Retina (tissue), 1 donor: ENCODE results near the gene PPP1R3E.

ENCODE experiments used
- DNase-seq: peaks from one replicate; pipeline ENCODE4 v3.0.0-alpha.2; 2016

The PPP1R3E gene

DNA sequence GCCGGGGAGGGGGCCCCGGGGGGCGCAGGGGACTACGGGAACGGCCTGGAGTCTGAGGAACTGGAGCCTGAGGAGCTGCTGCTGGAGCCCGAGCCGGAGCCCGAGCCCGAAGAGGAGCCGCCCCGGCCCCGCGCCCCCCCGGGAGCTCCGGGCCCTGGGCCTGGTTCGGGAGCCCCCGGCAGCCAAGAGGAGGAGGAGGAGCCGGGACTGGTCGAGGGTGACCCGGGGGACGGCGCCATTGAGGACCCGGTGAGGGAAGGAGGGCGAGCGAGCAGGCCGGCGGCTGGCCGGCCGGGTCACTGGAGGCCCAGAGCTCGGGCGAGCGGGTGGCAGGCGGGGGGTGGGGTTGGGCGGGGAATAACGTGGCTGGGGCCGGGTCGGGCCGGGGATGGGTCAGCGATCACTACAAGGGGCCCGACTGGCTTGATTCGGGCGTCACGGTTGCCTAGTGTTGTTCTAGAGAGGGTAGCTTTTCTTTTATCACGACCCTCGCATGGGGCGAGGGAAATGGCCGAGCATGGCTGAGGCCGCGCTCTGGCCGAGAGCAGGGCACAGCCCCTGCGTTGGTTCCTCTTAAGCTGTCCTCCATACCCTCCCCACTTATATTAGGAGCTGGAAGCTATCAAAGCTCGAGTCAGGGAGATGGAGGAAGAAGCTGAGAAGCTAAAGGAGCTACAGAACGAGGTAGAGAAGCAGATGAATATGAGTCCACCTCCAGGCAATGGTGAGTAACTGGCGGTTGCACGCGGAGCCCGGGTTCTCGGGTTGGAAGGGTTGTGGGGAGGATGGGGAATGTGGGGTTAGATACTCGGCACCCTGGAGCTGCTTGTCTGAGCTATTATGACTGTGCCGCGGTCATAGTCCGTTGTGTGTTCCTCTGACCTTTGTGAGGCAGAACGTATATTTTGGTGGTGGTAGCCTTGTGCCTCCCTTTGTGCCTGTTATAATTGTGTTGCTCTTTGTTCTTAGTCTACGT is 19.2 kb upstream of the PPP1R3E start:
- peak; percentile 72 for DNase-seq

DNA sequence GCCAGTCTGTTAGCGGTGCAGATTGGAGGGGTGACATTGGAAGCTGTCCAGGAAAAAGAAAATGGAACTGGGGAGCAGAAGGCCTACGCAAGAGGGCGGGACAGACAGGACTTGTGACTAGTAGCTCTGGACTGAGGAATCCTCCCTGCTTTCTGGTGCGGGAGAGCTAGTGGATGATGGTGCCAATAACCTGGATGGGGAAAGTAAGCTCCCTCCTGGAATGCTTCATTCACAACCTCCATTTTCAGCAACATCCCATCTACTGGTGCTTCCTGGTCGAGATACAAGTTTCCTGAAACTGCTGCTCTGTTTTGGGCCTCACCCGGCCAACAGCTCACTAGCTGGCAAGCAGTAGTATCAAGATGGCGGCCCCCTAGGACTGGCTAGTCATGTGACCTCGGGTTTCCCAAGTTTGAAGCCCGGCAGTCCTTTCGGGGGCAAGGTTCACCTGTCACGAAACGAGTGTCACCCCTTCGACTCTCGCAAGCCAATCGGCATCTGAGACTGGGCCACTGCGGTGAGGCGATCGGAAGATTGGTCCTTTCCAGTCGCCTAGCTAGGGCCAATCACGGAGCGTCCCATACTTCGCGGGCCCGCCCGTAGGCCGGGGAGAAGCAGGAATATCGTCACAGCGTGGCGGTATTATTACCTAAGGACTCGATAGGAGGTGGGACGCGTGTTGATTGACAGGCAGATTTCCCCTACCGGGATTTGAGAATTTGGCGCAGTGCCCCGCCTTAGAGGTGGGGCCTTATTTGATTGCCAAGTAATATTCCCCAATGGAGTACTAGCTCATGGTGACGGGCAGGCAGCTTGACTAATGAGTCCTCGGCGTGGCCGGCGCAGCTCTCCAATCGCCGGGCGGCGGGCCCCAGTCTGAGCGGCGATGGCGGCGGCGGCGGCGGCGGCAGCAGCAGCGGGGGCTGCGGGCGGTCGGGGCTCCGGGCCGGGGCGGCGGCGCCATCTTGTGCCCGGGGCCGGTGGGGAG is 18.2 kb upstream of the PPP1R3E start, which contains the start of gene PABPN1:
Gene PABPN1, plus strand, starts transcription at position 874 of the 988 bp plus-strand sequence. Its CDS starts 13 bp downstream, at position 887.
- peak; percentile 98 for DNase-seq

DNA sequence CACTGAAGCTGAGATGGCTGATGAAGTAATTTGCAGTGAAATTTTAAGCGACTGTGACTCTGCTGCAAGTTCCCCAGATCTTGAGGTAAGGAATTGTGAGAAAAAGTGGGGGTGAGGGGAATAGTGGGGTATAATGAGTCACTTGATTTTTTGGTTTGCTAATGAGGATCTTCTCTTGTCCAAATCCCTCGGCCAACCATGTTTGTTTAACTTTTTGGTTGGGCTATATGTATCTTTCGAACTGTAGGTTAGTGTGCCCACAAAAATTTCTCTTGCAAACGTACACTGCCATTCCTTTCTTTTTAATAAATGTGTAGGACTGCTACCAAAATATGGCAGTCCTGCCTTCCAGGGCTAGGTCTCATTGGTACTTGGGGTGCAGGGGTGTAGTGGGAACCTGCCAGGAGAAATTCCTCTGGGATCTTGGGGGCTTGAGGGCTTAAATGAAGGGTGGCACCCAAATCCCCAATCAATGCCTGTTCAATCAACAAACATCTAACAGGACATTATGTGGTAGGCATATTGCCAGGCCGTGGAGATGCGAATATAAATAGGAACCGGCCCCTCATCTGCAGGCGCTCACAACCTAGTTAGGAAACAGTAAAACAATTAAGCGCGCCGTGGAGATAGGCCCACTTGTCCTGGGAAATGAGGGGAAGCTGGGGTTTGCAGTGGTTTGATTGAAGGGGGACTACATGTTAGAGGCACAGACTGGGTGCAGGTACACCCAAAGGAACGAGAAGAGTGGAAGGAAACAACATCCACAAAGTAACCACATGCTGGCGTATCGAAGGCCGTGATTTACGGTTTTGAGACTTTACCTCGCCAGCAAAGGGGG is 17.3 kb upstream of the PPP1R3E start:
- no peak for DNase-seq

DNA sequence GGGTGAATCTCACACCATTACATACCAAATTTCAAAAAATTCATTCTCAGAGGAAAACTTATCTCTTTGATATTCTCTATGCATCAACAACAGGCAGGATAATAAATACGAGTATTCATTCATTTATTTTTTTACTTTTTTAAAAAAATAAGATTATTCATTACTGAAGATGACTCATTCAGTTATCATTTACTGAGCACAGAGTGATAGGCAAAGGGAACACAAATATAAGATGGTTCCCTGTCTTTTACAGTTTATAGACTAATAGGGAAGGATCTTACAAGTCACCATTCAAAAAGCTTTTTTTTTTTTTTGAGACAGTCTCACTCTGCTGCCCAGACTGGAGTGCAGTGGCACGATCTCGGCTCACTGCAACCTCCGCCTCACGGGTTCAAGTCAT is 13.6 kb upstream of the PPP1R3E start:
- DNase-seq = no peak

DNA sequence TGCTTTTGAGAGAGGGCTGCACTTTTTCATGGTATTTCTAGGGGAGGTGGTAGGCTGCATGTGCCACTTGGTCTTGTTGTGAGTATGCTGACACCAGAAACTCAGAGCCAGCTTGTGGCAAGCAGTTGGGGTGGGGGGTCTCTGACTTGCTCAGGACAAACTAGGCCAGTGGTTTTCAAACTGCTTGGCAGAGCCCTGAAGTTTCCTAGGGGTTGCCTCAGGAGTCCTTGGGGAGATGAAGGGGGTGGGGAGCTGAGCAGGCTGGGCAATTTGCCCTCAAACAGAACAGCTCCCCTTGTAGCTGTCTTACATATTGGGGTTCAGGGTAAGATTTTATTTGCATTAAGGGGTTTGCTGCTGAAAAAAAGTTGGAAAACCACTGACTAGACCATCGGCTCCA is 7.9 kb upstream of the PPP1R3E start:
- DNase-seq = no peak

DNA sequence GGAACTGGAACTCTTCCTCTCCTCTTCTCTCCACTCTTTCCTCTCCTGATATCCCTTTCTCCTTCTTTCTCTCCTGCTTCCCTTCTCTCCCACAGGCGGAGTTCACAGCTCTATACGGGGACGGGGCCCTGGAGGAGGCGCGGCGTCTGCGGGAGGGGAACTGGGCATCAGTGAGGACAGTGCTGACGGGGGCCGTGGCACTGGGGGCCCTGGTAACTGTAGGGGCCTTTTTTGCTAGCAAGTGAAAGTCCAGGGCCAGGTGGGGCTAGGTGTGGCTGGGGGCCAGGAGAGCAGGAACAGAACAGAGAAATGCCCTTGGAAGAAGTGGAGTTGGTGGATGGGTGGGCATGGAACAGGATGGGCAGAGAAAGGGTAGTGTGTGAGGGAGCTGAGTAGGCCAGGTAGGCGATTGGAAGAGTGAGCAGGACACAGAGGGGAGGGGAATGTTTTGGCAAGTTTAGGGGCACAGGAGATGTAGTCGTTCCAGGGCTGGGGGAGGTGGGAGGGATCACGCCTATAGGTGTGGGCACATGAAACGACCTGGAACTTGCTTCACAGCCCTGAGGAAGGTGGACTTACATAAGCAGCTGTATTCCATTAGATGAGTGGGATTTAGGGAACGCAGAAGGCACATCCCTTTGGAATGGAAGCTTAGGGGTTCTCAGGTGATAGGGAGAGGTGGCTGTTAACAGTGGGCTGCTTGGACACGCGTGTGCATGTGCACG is 6.2 kb upstream of the PPP1R3E start:
- no peak for DNase-seq

DNA sequence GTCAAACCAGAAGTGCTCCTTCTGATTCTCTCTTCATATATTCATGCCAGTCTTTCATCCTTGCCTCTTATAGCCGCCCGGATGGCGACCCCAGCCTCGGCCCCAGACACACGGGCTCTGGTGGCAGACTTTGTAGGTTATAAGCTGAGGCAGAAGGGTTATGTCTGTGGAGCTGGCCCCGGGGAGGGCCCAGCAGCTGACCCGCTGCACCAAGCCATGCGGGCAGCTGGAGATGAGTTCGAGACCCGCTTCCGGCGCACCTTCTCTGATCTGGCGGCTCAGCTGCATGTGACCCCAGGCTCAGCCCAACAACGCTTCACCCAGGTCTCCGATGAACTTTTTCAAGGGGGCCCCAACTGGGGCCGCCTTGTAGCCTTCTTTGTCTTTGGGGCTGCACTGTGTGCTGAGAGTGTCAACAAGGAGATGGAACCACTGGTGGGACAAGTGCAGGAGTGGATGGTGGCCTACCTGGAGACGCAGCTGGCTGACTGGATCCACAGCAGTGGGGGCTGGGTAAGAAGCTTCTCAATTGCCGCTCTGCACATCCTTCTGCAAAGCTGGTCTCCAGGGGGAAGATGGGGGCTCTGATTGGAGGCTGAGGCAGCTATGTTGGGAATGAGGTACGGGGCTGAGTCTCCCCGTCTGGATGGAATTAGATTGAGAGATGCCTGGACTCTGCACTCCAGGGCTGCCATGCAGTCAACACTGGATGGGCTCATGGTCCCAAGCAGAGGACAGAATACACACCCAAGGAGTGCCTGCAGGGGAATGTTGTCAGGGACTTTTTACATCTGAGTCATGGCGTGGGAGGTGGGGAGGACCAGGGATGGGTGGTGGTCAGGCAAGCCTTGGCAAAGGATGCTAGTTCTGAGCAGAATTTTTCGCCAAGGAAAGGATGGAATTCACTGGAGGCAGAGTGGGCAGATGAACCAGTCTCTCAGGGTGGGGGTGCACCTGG is 5.3 kb upstream of the PPP1R3E start:
- no peak for DNase-seq

DNA sequence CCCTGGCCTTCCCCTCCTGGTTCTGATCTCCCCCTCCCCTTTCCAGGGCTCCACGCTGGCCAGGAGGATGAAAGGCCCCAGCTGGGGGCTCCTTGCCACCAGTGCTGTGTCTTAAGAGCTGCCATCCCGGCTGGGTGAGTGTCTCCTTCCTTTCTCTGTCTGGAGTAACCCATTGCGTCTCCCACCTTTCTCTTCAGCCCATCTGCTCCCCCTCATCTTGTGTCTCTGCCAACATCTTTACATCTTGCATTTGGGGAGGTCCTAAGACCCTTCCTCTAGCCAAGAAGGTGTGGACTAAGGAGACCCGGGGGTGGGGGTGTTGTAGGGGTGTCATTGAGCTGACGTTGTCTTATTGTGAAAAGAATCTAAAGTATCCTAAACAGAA is 4.5 kb upstream of the PPP1R3E start:
- DNase-seq = no peak

DNA sequence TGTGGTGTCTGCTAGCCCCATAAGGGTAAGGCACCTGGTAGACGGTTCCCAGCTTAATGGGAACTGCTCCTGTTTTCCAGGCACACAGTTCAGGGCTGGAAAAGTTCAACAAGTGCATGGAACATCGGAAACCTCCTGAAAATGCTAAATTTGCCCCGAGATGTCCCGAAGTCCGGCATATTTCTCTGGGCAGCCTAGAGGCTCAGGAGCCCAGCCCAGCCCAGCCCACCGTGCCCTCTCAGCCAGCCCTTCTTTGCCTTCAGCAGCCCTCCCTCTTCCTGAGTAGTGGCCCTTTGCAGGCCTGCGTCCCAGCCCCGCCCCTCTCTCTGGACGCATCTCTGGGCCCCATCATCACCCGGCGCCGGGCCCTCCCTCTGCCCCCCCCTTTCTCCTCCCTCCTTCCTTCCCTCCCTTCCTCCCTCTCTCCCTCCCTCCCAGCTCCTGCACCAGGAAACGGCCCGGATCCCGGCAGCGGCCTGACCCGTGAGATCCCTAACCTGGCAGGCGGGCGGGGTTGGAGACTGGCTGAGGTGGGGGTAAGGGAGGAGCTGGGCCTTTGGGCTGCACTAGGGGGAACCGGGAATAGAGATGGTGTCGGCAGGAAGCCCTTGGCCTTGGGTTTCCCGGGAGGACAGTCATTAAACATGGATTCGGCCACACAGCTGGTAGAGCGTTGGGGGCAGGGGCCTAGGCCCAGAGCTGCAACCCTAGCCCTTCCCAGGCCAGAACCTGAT is 3.9 kb upstream of the PPP1R3E start, which contains the start of gene BCL2L2:
Gene BCL2L2, plus strand, starts transcription at position 422 of the 734 bp plus-strand sequence. CDS start 935 bp downstream, outside the sequence.
- peak; percentile 93 for DNase-seq

DNA sequence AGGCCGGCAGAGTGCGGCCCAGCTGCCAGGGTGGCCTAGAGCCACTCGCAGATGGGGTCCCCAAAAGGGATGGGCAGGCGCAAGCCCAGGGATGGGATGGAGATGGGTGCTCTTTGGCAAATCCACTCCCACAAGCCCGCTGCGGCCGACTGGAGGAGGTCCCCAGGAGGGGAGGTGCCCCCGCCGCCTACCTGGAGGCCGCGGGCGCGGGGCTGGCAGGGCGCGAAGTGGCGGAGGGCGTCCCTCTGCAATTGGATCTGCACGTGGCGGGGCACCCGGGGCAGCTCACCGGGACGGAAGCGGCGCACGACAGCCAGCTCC is 730 bp downstream of the PPP1R3E start:
- DNase-seq = no peak

DNA sequence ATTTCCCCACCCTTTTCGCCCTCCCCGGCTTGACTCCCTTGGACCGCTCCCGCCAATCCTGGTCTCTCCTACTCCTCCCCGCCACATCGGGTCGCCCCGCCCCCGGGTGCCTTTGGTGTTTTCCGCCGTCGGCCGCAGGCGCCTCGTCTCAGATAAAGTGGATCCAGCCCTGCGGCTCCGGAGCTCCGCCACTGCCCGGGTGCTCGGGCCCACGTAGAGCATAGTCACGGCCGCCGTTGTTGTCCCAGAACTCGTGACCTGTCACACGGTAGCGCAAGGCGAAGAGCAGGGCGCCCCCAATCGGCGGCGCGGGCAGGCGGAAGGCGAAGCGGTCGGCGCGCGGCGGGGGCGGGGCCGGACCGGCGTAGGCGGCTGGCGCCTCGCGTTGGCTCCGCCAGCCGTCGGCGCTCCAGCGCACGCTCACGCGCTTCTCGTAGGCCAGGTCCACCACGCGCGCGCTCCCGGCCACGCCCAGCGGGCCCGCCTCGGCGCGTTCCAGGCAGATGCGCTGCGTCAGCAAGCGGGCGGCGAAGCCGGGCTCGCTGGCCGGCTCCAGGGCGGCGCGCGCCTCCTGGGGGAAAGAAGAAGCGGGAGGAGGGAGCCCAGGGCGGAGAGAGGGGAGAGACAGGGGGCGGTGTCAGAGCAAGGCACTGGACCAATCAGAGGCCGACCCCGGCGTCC is 1.2 kb downstream of the PPP1R3E start:
- DNase-seq = peak; percentile 98

DNA sequence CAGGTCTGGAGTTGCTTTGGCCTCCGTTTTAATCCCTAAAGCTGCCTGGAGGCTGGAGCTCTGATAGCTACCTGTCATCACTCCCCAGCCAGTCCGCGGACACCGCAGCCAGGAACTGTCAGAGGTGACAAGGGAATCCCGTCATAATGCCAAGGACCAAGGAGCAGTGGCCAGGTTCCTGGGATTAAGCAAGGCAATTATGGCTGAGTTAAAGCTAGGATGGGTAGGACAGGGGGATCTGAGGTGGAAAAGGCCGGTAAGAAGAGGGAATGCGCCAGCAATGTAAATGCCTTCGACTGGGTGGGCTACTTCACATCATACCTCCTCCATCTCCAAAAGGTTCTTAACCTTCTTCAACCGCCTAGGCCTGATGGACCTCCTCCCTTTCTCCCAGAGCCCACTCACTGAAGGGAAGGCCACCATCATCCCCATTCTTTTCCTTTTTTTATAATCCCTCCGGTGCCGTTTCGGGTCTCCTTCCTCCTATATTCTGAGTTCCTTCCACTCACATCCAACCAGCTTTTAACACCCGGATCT is 1.9 kb downstream of the PPP1R3E start:
- DNase-seq = peak; percentile 73

DNA sequence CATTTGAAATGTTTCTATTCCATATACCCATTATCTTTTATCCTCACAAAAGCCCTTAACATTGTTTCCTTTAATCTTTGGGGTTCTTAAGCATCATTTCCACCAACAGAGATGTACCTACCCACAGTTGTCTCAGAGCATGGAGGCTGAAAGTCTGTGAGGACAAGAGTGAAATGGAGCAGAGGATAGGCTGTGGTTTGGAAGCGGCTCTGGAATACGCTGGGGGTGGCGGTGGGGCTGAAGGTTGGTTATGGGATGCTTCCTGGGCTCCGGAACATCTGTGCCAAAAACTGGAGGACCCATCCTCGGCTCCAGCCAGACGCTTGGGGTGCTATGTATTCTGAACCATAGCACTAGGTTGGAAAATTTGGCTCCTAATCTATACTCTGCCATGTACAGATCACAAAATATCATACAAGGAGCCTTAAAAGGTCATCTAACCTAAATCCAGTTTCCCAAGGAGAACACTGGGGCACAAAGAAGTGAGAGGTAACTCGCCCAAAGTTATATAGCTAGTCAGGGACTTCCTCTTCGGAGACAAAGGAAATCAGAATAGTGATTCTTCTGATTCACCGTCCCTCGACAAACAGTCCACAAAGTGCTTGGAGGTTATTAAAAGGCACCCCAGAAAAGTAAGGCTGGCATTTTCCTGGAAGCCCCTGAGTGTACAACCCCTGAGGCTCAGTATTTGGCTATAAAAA is 2.5 kb downstream of the PPP1R3E start:
- DNase-seq = peak; percentile 11

DNA sequence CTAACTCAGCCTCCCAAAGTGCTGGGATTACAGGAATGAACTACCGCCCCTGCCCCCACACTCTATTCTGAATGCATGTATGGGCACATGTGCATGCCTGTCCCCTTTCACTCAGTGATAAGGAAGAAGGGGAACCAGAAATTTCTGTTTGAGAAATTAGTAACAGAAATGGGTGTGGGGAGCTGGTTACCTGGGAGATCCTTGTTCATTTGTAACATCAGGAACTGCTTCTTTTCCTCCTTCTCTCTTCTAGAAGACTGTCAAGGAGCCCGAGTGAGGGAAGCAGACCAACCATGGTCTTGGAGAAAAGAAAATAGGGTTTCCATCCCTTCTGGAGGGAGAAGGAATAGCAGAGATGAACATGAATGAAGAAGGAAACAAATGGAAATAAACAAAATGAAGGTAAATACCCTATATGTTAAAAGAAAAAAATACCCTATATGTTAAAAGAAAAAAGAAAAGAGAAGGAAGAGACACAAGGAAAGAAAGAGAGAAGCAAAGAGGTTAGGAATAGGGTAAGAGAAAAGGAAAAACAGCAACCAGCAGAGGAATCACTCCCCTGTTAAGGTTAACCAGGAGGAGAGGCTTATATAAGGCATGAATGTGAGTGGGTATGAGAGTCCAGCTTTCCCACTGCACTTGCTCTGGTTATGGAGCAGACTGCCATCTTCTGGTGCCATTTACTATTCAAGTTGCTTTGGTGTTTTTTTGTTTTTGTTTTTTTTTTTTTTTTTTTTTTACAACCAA is 3.3 kb downstream of the PPP1R3E start:
- peak; percentile 21 for DNase-seq

DNA sequence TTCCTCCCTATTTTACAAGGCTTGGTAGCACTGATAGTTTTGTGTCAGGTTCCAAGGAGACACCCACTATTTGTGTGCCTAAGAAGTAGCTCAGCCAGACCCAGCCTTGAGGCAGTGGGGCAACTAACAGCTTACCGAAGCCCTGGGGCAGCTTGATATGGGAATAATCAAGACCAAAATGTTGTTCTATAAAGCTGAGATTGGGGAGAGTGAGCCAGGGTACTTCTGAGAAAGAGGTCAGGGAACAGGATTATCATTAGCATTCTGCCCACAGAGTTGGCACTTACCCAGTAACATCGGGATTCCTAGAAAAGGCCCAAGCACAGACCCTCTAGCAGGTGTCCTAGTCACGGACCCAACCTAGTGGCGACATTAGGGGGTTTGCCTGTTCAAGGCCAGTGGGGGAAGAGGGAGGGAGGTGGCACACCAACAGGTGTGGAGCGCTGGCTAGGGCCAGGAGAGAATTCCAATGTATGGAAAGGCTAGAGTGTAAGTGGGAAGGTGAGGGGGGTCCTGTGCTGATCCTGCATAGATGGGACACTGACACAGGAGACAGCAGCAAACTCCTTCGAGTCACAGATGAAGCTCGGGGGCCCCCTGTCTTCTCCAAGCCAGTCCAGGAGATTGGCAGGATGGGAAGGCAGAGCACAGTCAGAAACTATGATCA is 4.9 kb downstream of the PPP1R3E start:
- no peak for DNase-seq

DNA sequence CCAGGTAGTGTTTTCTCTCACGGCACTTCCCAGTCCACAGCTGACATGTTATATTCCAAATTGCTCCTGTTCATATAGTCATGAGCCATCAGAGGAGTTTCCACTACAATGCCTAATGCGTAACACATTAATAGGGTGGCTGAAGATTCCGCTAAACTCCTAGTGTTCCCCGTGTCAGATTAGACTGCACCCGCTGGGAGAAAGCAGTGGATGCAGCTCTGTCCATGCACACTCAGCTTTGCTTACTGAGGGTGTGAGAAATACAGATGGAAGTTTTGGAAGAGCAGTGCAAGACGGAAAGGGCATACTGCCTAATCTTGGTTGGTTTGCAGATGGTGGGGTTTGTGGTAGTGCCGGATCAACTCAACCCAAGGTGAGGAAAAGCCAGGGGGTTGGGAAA is 5.6 kb downstream of the PPP1R3E start:
- DNase-seq = no peak
